ENCODE data around the gene MOV10L1.
A peak's percentile ranks its signal among the peaks of the same experiment; 100 is the strongest.

Gene MOV10L1

DNA sequence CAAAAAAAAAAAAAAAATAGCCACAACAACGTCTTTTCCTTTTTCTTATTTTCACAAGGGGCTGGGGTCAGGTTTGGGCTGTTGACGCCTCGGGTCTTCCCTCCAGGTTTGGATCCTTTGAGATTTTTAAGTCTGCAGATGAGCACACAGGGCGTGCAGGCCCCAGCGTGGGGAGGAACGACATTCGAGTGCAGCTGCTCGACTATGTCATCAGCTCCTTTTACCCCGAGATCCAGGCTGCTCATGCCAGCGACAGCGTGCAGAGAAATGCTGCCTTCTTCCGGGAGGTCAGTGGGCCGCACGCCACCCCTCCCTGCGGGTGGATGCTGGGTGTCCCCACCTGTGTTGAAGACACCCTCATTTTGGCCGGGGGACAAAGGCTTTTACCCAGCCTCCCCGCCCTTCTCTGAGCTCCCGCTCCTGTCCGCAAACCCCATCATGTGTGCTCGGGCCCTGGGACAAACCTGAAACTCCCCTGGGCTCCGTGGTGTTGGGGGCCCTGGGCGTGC lies 118.7 kb downstream of the MOV10L1 start:
- no peak for DNase-seq

DNA sequence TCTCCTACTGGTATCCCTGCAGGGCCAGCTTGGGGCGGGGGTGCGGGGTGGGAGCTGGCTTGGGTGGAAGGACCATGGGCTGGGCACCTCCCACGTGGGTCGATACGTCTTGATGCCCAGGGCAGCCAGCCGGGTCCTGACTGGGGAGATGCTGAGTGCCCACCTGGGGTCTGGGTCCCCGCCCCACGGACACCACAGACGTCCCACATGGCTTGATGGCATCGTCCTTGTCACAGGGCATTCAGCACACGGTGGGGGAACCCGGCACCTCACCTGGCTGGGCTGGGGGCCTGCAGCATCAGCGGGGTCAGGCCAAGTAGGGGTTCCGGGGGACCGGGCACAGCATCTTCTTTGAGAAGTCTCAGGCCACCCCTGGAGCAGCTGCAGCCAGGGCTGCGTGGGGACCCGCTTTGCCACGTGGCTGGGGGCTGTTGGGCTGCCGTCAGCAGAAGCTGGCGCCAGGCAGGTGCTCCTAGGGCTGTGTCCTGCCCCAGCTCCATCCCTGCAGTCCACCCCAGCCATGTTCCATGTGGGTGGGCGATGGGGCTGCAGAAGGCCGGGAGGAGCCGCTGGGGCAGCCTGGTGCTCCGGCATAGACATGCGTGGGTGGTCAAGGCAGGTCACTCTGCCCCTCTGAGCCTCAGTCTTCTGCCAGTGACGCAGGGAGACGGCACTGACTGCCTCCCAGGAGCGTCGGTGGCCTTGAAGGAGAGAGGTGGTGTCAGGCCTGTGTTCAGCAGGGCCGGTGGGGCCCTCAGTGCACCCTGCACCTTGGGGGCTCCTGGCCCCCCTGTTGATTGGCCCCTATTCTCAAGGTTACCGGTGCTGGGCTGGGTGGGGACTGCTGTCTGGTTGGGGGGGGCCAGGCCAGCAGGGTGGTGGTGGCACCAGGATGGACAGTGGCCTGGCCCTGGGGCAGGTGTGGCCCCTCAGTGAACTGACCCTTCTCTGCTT lies 119.4 kb downstream of the MOV10L1 start:
- no peak for DNase-seq

DNA sequence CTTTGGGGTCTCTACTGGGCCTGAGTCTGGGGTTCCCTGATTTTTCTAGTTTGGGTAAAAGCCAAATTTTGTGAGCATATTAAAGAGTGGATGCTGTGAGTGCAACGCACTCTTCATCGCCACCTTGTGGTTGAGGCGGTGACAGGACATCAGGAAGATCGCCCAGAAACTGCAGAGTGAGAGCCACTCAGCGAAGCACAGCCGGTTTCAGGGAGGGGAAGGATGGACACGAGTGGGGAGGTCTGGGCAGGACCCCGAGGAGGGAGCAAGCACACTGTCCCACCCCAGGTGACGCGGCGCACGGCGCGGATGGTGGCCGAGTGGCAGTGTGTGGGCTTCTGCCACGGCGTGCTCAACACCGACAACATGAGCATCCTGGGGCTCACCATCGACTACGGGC lies 120.1 kb downstream of the MOV10L1 start:
- DNase-seq, result peak; percentile 51

DNA sequence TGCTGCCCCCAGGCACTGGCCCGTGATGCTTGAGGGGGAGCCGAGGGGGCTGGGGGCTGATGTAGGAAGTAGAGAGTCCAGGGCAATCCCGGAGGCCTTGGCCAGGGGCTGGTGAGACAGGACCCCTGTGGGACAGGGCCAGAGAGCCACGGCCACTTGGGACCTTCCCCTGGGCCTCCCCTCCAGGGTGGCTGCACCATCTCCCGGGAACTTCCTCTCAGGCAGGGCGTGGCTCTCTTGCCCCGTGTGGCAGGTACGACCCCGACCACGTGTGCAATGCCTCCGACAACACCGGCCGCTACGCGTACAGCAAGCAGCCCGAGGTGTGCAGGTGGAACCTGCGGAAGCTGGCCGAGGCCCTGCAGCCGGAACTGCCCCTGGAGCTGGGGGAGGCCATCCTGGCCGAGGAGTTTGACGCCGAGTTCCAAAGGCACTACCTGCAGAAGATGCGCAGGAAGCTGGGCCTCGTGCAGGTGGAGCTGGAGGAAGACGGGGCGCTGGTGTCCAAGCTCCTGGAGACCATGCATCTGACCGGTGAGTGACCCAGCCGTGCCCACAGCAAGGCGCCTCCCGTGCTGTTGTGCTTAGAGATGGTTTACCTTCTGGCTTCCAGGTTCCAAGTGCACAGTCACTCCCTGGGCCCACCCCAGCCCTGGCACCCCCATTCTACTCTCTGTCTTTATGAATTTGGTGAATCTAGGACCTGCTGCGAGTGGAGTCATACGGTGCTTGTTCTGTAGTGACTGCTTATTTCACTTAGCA lies 120.8 kb downstream of the MOV10L1 start:
- no peak for DNase-seq

DNA sequence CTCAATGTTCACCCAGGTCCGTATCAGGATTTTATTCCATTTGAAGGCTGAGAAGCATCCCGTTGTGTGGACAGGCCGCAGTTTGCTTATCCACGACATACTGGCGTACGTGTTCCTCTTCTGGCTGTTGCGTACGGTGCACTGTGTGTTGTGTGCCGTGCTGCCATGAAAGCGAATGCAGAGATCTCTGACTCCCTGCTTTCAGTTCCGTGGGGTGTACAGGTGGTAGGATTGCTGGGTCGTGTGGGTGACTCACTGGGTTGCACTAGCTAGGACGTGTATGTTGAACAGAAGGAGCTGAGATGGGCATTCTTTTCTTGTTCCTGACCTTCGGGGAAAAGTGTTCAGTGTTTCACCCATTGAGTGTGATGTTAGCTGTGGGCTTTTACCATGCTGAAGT lies 121.3 kb downstream of the MOV10L1 start:
- no peak for DNase-seq

All from kidney glomerular epithelial cell (primary cell).